Mucosa of descending colon (tissue), 3 donors: ENCODE measurements around the gene OLFML2A. TPM values are rescaled to one million over a fixed set of nuclear protein-coding genes. Genes with fewer than 3 reads are reported as not detected.

Experiments
- ATAC-seq: fragments of 200-7000 bp; cut with Tn5 transposase; one replicate; pipeline ENCODE4 v1.9.1; 2020; ENCODE audit warnings: mild to moderate bottlenecking, moderate library complexity
- DNase-seq, 3 donors: peaks; one replicate each; pipeline ENCODE4 v3.0.0-alpha.2; 2020
- H3K36me3 ChIP-seq: fragments of 200-600 bp; one replicate; pipeline ENCODE4 v1.8.0; 2021; ENCODE audit warnings: low read depth, mild to moderate bottlenecking
- H3K4me1 ChIP-seq: fragments of 200-600 bp; one replicate; pipeline ENCODE4 v1.8.0; 2021; ENCODE audit warnings: low read depth, mild to moderate bottlenecking
- H3K4me3 ChIP-seq: fragments of 200-600 bp; one replicate; pipeline ENCODE4 v1.8.0; 2021; ENCODE audit warnings: mild to moderate bottlenecking
- H3K9me3 ChIP-seq: fragments of 200-600 bp; one replicate; pipeline ENCODE4 v1.8.0; 2021; ENCODE audit warnings: mild to moderate bottlenecking
- CTCF ChIP-seq: fragments of 200-600 bp; IDR thresholded peaks from one replicate; pipeline ENCODE4 v1.8.0; 2022; ENCODE audit warnings: antibody characterized with exemption, mild to moderate bottlenecking
- intact Hi-C, 2 donors: fragments of 100-400 bp; cut with DNase I in 1 of 2; cut with micrococcal nuclease in 1 of 2; formaldehyde crosslinking; loops; one replicate each; pipeline versions ENCODE4 v1.11.0 to v1.11.1; 2022; cut with DNase I, micrococcal nuclease
- total RNA-seq, 3 donors: library from RNA; stranded (reverse); fragmentation: NEBNext Ultra II Directional in 2 of 3; extraction: Animal tissue kit (Norgen Biotek cat#: 25700) in 2 of 3; gene quantifications; one replicate each; pipeline versions ENCODE4 v1.2.1 to v1.2.4, GENCODE V29; 2021 to 2023
- donor health status: DM: no; HTN: no; CAD: no; lungs with moderate emphysema.
- donor health status: DM: no; HTN: no; CAD: no.
- donor health status: DM: no; HTN: yes; CAD: no.

OLFML2A gene
- total RNA-seq, 3 donors from 2014 or later, result 2.8 to 48.3 (median 4.7) TPM

DNA sequence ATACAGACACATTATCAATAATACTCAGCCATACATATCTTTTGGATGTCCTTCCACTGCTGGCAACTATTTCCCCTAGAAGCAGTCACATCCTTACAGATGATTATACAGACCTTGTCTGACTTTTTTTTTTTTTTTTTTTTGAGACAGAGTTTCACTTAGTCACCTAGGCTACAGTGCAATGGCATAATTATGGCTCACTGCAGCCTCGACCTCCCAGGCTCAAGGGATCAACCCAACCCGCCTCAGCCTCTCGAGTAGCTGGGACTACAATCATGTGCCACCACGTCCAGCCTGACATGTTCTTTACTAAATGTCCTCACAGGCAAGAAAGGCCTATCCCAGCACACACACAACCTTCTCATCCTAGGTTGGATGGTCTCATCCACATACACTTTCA is 29.9 kb upstream of the OLFML2A start:
- ATAC-seq, result no peak
- no peak for DNase-seq

DNA sequence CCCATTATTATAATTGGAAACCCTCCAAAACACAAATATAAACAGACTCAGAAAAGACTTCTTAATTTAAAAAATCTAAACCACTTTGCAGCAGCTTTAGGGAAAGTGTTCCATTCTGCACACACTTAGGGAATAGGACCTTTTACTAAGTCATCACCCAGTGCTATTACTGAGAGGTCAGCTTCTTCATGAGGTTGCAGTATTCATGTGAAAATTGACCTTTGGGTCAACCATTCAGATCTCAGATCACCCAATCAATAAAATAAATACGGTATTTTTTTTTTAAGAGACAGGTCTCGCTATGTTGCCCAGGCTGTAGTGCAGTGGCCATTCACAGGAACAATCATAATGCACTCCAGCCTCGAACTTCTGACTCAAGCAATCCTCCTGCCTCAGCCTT is 27.6 kb upstream of the OLFML2A start:
- DNase-seq (no peak), ATAC-seq (no peak)
- Histone ChIP-seq H3K36me3 (no peaks in the 10 kb centered on the region), H3K4me1 (no peaks in the 10 kb centered on the region), H3K9me3 (no peaks in the 10 kb centered on the region), H3K4me3 (no peak overlapping the region)
- intact Hi-C loops, result no loop called here
- TF ChIP-seq CTCF, result no peak

More for the DNA sequence above, 29.9 kb upstream of the OLFML2A start:
- Histone ChIP-seq H3K4me1 (peaks cover 2% of the 10 kb centered on the region), H3K9me3 (no peaks in the 10 kb centered on the region), H3K36me3 (no peaks in the 10 kb centered on the region), H3K4me3 (no peak overlapping the region)
- TF ChIP-seq CTCF, result no peak
- intact Hi-C loops, result no loop called here

DNA sequence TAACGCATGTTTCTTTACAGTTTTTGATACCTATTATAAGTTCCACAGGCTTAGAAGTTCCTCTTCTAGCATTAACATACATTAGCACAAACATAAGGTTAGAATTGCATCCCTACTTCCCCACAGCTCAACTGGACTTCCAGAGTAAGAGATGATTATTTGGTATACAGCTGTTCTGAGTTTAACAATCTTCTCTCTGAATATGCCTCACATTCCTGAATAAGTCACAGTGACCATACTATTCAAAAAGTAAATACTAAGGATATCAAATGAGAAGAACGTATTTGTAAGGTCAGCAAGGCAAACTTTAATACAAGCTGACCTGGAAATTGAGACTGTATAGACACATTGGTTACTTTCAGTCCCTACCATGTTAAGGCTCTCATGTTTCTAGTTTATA is 27.2 kb upstream of the OLFML2A start:
- DNase-seq (no peak), ATAC-seq (no peak)
- intact Hi-C loops, result no loop called here
- no peaks in the 10 kb centered on the region for H3K9me3 ChIP-seq
- H3K36me3 ChIP-seq, result no peaks in the 10 kb centered on the region
- no peak for TF ChIP-seq CTCF
- no peak overlapping the region for H3K4me3 ChIP-seq
- H3K4me1 ChIP-seq, result no peaks in the 10 kb centered on the region

- Histone ChIP-seq H3K36me3 (no peaks in the 10 kb centered on the region), H3K9me3 (no peaks in the 10 kb centered on the region), H3K4me1 (no peaks in the 10 kb centered on the region), H3K4me3 (no peak overlapping the region)
- TF ChIP-seq CTCF, result no peak
- DNase-seq, result no peak
- no peak for ATAC-seq
- intact Hi-C loops, result no loop called here
Observed at GRCh38 chr9:124752967-124753366, 24.0 kb upstream of the OLFML2A start.

DNA sequence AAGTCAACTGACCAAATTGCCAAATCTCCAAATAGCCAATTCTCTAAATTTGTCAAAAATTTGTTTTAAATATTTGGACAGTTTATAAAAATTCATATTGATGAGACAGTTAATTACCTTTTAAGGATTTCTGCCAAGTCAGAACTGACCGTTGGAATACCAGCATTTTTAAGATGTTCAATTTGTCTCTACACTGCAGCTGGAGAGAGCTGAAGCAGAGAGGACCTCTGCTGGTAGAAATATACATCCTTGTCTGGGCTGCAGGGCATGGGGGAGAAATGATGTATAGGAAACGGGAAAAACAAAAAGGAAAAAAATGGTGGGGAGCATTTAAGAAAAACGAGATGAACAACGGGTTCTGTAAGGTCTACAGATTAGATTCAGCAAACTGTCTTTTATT is 22.6 kb upstream of the OLFML2A start:
- no peak for DNase-seq
- Histone ChIP-seq H3K9me3 (no peaks in the 10 kb centered on the region), H3K4me1 (no peaks in the 10 kb centered on the region), H3K4me3 (no peak overlapping the region), H3K36me3 (no peaks in the 10 kb centered on the region)
- peak; percentile 64 for ATAC-seq
- intact Hi-C loops, result no loop called here
- TF ChIP-seq CTCF, result no peak

- no peak for DNase-seq
- Histone ChIP-seq H3K36me3 (no peaks in the 10 kb centered on the region), H3K4me1 (no peaks in the 10 kb centered on the region), H3K4me3 (no peak overlapping the region), H3K9me3 (no peaks in the 10 kb centered on the region)
- no peak for ATAC-seq
- intact Hi-C loops, result no loop called here
- no peak for TF ChIP-seq CTCF
Observed at GRCh38 chr9:124755061-124755460, 21.9 kb upstream of the OLFML2A start.
